GM19238 (cell line): ENCODE data around the gene ASAP2.

Experiments
- DNase-seq: peaks from one replicate; pipeline ENCODE4 v3.0.0; 2011; ENCODE audit warnings: low spot score; ENCODE audit not compliant: insufficient read length

ASAP2 gene

GRCh38 chr2:9292426-9292825, 85.8 kb downstream of the ASAP2 start:
- DNase-seq, result no peak

- no peak for DNase-seq
These were observed 88.2 kb downstream of the ASAP2 start for GRCh38 chr2:9294764-9295163.

GRCh38 chr2:9296559-9296958, 89.9 kb downstream of the ASAP2 start:
- DNase-seq, result no peak

GRCh38 chr2:9297156-9297555, 90.5 kb downstream of the ASAP2 start:
- no peak for DNase-seq

- no peak for DNase-seq
These were observed 91.2 kb downstream of the ASAP2 start for GRCh38 chr2:9297807-9298206.

- DNase-seq, result no peak
These were observed 92.0 kb downstream of the ASAP2 start for GRCh38 chr2:9298583-9298982.

- no peak for DNase-seq
These were observed 92.8 kb downstream of the ASAP2 start for GRCh38 chr2:9299161-9300100.

GRCh38 chr2:9300214-9300613, 93.6 kb downstream of the ASAP2 start:
- no peak for DNase-seq

GRCh38 chr2:9300829-9301453, 94.3 kb downstream of the ASAP2 start:
- no peak for DNase-seq

GRCh38 chr2:9302755-9303154, 96.1 kb downstream of the ASAP2 start:
- no peak for DNase-seq

GRCh38 chr2:9303528-9304225, 97.1 kb downstream of the ASAP2 start:
- DNase-seq, result no peak

- DNase-seq, result no peak
These were observed 100.3 kb downstream of the ASAP2 start for GRCh38 chr2:9306911-9307310.

- no peak for DNase-seq
These were observed 100.9 kb downstream of the ASAP2 start for GRCh38 chr2:9307535-9307934.

- DNase-seq, result no peak
These were observed 101.8 kb downstream of the ASAP2 start for GRCh38 chr2:9308186-9308955.

- DNase-seq, result no peak
These were observed 102.5 kb downstream of the ASAP2 start for GRCh38 chr2:9309147-9309546.

GRCh38 chr2:9310377-9310776, 103.8 kb downstream of the ASAP2 start:
- no peak for DNase-seq

- DNase-seq, result no peak
These were observed 104.2 kb downstream of the ASAP2 start for GRCh38 chr2:9310798-9311197.

- no peak for DNase-seq
These were observed 104.9 kb downstream of the ASAP2 start for GRCh38 chr2:9311488-9311887.

GRCh38 chr2:9312591-9312990, 106.0 kb downstream of the ASAP2 start:
- DNase-seq, result no peak

- DNase-seq, result no peak
These were observed 106.8 kb downstream of the ASAP2 start for GRCh38 chr2:9313443-9313842.

- no peak for DNase-seq
These were observed 108.8 kb downstream of the ASAP2 start for GRCh38 chr2:9315280-9315847.
